Measurements from ENCODE around the gene DYRK2.

Gene DYRK2

GRCh38 chr12:67705394-67706370, 57.1 kb downstream of the DYRK2 start:
- TF ChIP-seq USF1 (IDR thresholded peaks at IDR 0.05), result no peak

- no peak for TF ChIP-seq YY1 (IDR thresholded peaks at IDR 0.05; ENCODE audit: low read depth)
- no peak for TF ChIP-seq FOXM1 (IDR thresholded peaks at IDR 0.05; ENCODE audit: borderline replicate concordance, low read depth)
- no peak for TF ChIP-seq TAF1 (IDR thresholded peaks at IDR 0.05; ENCODE audit: low read depth)
- TF ChIP-seq ZBTB7A (IDR thresholded peaks at IDR 0.05; ENCODE audit: low read depth), result no peak
- TF ChIP-seq CEBPB (IDR thresholded peaks at IDR 0.05), result no peak
- TF ChIP-seq EP300 (IDR thresholded peaks at IDR 0.05; ENCODE audit: borderline replicate concordance), result no peak
- TF ChIP-seq NFIC (IDR thresholded peaks at IDR 0.05), result no peak
- TF ChIP-seq EGR1 (IDR thresholded peaks at IDR 0.05), result no peak
- TF ChIP-seq USF1 (IDR thresholded peaks at IDR 0.05), result no peak
- TF ChIP-seq TEAD4 (IDR thresholded peaks at IDR 0.05), result no peak
- TF ChIP-seq REST (IDR thresholded peaks at IDR 0.05; ENCODE audit: low read depth), result no peak
- TF ChIP-seq MAX (IDR thresholded peaks at IDR 0.05), result no peak
- TF ChIP-seq CREB1 (IDR thresholded peaks at IDR 0.05; ENCODE audit: low read depth), result no peak
- TF ChIP-seq TCF12 (IDR thresholded peaks at IDR 0.05; ENCODE audit: low read depth), result no peak
- no peak for TF ChIP-seq RAD21 (IDR thresholded peaks at IDR 0.05; ENCODE audit: low read depth)
These were observed 60.9 kb downstream of the DYRK2 start for GRCh38 chr12:67709367-67709954.

- no peak for TF ChIP-seq TAF1 (IDR thresholded peaks at IDR 0.05; ENCODE audit: low read depth)
- TF ChIP-seq NFIC (IDR thresholded peaks at IDR 0.05), result no peak
- TF ChIP-seq CEBPB (IDR thresholded peaks at IDR 0.05), result no peak
- no peak for TF ChIP-seq ZBTB7A (IDR thresholded peaks at IDR 0.05; ENCODE audit: low read depth)
- no peak for TF ChIP-seq EP300 (IDR thresholded peaks at IDR 0.05; ENCODE audit: borderline replicate concordance)
- no peak for TF ChIP-seq CREB1 (IDR thresholded peaks at IDR 0.05; ENCODE audit: low read depth)
- TF ChIP-seq USF1 (IDR thresholded peaks at IDR 0.05), result no peak
These were observed 62.0 kb downstream of the DYRK2 start for GRCh38 chr12:67710582-67710981.

- no peak for TF ChIP-seq CEBPB (IDR thresholded peaks at IDR 0.05)
- no peak for TF ChIP-seq YY1 (IDR thresholded peaks at IDR 0.05; ENCODE audit: low read depth)
- TF ChIP-seq TEAD4 (IDR thresholded peaks at IDR 0.05), result no peak
These were observed 63.5 kb downstream of the DYRK2 start for GRCh38 chr12:67712011-67712410.

GRCh38 chr12:67714648-67715047, 66.1 kb downstream of the DYRK2 start:
- TF ChIP-seq TEAD4 (IDR thresholded peaks at IDR 0.05) (no peak), ZBTB7A (IDR thresholded peaks at IDR 0.05; ENCODE audit: low read depth) (no peak), FOXM1 (IDR thresholded peaks at IDR 0.05; ENCODE audit: borderline replicate concordance, low read depth) (no peak), MAX (IDR thresholded peaks at IDR 0.05) (no peak), CEBPB (IDR thresholded peaks at IDR 0.05) (no peak), EGR1 (IDR thresholded peaks at IDR 0.05) (no peak), REST (IDR thresholded peaks at IDR 0.05; ENCODE audit: low read depth) (no peak), YY1 (IDR thresholded peaks at IDR 0.05; ENCODE audit: low read depth) (no peak), TCF12 (IDR thresholded peaks at IDR 0.05; ENCODE audit: low read depth) (no peak), RAD21 (IDR thresholded peaks at IDR 0.05; ENCODE audit: low read depth) (no peak), CREB1 (IDR thresholded peaks at IDR 0.05; ENCODE audit: low read depth) (no peak), TAF1 (IDR thresholded peaks at IDR 0.05; ENCODE audit: low read depth) (no peak), NFIC (IDR thresholded peaks at IDR 0.05) (no peak), USF1 (IDR thresholded peaks at IDR 0.05) (no peak), EP300 (IDR thresholded peaks at IDR 0.05; ENCODE audit: borderline replicate concordance) (no peak)

Data from Ishikawa (cell line).